GM18867 (cell line): ENCODE results near the gene KRT83.
"Not testable (repeated sequence)": the region's sequence is repeated elsewhere in the genome, so short reads cannot be mapped to it uniquely, and the experiment has no call there.

Source experiments
- ATAC-seq: cut with Tn5 transposase; IDR thresholded peaks from one replicate; pipeline ENCODE4 v1.9.1; 2021; ENCODE audit warnings: mild to moderate bottlenecking, moderate library complexity; ENCODE audit not compliant: unreplicated experiment

Gene KRT83

GRCh38 chr12:52334185-52334584 lies 13.0 kb upstream of the KRT83 start:
- ATAC-seq, result no peak

DNA sequence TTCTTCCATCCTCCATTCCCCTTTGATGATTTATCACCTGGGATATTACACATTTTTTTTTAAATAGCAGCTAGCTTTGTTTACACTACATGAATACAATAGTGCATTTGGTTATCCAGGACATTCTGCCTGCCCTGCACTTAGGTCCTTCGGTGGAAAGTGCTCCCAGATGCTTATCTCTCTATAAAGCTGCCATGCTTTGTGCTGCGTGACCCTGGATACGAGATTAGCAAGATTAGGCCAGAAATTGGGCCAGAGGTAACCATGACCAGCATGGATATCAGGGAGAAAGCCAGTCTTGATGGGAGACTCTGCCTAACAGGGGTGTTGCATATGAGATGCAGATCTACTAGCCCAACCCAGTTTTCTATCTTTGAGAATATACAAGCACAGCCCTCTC lies 12.1 kb upstream of the KRT83 start:
- ATAC-seq, result no peak

DNA sequence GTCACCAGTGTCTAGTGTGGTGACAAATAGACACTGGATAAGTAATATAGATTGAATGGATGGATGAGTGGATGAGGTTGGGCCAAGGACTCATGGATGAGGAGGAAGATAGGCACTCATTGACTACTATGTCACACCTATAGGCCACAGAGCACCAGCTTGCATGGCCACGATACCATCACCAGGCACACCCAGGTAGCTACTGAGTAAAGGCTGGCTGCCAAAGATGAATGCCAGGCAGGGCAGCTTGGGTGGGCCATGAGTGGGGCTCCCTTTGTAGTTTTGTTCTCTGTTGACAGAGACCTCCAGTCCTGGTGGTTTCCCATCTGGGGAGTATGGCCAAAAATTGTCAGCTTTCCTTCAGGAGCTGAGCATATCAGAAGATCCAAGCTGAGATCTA lies 11.2 kb upstream of the KRT83 start:
- ATAC-seq, result no peak

- no peak for ATAC-seq
Measured at GRCh38 chr12:52331833-52332232, 10.6 kb upstream of the KRT83 start.

GRCh38 chr12:52331039-52331438 lies 9.8 kb upstream of the KRT83 start:
- no peak for ATAC-seq

DNA sequence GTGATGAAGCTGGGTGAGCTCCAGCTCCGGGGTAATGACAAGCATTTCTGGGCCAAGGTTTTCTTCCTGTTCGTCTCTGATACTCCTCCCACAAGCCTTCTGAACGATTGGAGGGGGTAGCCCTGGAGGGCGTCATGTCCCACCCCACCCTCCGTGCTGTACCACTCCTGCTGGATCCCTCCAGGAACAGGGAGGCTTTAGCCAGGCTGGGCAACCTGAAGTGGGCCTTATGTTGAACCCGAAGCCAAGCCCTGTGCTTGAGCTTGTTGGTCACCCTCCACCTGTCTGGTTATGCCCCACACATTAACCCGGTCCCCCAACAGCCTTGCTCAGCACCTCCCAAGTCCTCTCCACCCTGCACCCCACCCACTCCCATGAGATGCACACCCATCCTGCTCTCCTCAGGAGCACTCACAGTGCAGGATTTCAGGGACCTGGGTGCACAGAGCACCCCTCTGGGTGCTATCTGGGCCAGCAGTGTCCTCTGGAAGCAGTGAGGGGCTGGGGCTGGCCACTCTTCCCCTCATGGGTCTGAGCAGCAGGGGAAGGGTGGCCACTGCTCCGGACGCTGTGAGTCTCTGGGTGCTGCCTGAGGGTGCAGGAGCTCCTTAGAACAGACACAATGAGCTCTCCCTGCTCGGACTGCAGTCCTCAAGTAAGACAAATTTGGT lies 6.8 kb upstream of the KRT83 start:
- no peak for ATAC-seq

GRCh38 chr12:52327052-52327829 lies 6.0 kb upstream of the KRT83 start:
- ATAC-seq, result peak; percentile 94

DNA sequence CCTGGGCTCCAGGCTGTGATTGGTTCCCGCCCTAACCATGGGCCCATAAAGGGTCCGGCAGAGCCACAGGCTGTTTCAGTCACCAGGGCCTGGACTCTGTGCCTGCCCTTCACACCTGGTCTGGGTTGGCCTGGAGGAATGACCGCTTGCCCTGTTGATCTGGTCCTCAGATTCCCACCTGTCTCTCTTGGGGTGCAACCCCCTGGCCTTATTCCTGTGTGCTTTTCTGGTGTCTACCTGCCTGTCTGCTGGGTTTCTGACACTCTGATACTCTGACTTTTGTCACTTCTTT lies 2.9 kb upstream of the KRT83 start:
- no peak for ATAC-seq

GRCh38 chr12:52323416-52324152 lies 2.4 kb upstream of the KRT83 start:
- ATAC-seq, result no peak

- ATAC-seq, result no peak
Measured at GRCh38 chr12:52323001-52323400, 1.8 kb upstream of the KRT83 start.

DNA sequence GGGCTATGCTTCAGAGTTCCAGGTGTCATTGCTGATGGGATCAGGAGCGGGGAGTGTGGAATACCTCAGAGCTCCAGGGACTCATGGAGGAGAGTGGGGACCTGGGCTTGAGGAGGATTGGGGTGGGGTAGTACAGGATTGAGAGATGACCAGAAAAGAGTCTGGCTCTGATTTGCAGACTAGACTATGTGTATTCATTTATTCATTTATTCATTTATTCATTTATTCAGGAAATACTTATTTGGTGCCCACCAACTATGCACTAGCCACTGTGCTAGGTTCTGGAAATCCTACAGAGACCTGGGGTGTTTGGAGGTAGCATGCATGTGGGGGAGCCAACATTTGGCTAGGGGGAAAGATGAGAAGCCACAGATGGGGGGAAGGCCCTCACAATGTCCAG lies 871 bp upstream of the KRT83 start:
- no peak for ATAC-seq

- no peak for ATAC-seq
Measured at GRCh38 chr12:52321418-52321817, 220 bp upstream of the KRT83 start.

DNA sequence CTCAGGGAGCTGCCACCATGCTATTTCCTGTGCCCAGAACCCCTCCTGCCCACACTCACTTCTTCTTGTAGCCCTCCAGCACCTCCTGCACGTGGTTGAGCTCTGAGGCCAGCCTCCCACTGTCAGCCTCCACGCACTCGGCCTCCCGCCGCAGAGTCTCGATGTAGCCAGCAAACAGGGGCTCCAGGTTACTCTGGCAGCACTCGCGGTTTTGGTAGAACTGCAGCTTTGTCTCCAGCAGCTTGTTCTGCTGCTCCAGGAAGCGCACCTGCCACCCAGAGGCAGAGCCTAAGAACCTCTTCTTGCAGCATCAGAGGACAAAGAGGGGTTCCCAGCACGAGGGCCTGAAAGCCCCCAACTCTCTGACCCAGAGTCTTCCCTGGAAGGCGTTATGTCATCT lies 2.1 kb downstream of the KRT83 start:
- ATAC-seq, result no peak

- no peak for ATAC-seq
Measured at GRCh38 chr12:52318241-52318990, 2.8 kb downstream of the KRT83 start.

DNA sequence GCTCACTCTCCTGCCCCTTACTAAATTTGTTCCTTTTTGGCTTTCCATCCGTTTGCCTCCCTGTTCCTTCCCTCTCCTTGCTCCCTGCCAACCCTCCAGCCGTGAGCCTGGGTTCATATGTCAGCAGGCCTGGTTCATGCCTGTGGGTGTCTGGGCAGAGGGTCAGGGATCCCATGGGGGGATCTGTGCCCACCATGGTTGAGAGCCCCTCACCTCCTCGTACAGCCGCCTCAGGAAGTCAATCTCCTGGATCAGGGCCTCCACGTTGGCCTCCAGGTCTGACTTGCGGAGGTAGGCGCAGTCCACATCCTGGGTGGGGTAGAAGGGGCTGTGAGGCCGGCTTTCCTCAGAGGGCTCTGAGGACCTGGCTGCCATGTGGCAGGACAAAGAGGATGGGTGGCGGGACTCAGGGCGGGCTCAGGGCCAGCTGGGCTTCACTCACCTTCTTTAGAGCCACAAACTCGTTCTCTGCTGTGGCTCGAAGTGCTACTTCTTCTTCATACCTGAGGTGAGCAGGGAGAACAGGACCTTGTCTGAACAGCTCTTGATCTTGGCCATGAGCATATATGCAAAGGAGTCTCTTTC lies 3.6 kb downstream of the KRT83 start:
- ATAC-seq, result no peak

DNA sequence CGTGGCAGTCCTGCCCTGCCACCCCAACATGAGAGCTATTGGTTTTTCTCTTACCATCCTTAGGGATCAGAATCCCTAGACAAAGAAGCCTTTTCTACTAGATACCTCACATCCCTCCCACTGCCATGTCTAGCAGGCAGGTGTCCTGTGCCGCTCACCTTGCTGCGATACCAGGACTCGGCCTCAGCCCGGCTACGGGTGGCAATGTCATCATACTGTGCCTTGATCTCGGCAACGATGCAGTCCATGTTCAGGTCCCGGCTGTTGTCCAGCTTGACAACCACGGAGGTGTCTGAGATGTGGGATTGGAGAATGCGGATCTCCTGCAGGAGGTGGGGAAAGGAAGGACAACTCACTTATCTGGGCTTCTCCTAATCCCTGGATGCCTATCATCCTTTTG lies 4.5 kb downstream of the KRT83 start:
- no peak for ATAC-seq

DNA sequence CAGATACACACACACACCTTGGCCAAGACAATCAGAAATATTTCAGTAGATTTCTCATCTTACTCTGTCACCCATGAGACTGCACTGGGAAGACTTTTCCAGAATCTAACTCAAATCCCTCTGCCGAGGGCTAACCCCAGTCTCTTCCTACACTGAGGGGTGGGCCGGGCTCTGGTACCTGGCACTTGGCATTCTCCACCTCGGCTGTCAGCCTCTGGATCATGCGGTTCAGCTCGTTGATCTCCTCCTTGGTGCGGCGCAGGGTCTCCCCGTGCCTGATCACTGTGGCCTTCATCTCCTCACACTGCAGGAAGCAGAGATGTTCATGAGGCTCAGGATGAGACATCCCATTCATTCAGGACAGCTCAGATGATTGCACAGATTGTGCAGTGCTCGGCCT lies 4.9 kb downstream of the KRT83 start:
- no peak for ATAC-seq

DNA sequence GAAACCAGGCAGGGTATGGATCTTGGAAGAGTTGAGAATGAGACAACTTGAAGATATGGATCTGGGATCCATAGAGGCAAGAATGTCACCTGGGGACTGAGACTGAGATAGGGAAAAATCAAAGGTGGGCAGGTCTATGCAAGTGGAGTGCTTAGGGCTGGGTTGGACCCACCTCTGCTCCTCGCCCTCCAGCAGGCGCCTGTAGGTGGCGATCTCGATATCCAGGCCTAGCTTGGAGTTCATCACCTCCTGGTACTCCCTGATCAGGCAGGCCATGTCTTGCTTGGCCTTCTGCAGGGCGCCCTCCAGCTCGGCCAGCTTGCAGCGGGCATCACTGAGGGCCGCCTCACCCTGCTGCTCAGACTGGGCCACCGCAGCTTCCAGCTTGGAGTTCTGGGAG lies 5.5 kb downstream of the KRT83 start:
- not testable (repeated sequence) for ATAC-seq

DNA sequence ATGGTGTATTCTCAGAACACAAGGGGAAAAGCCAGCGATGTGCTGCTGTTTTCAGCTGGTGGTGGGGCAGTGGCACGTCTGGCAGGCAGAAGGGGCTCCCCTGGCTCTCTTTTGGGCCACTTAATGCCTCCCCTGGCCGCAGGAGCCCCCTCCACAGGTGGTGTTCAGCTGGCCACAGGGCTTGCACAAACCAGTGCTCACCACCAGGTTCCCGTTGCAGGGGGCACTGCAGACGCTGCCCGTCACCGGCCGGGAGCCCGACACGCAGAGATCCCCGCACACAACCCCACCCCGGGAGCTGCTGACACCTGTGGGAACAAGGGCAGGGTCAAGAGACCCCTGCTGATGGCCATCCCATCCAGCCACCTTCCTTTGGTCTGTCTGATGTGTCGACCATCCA lies 6.7 kb downstream of the KRT83 start:
- no peak for ATAC-seq

GRCh38 chr12:52313926-52314325 lies 7.3 kb downstream of the KRT83 start:
- ATAC-seq, result no peak

- ATAC-seq, result no peak
Measured at GRCh38 chr12:52313461-52313860, 7.7 kb downstream of the KRT83 start.
